ELF-1 (cell line): ENCODE results near the gene ST6GALNAC1.
A peak's percentile ranks its signal among the peaks of the same experiment; 100 is the strongest.

Experiments used
- DNase-seq: peaks from one replicate; pipeline ENCODE4 v3.0.0-alpha.2; 2016; ENCODE audit warnings: low read depth, low spot score

ST6GALNAC1 gene

DNA sequence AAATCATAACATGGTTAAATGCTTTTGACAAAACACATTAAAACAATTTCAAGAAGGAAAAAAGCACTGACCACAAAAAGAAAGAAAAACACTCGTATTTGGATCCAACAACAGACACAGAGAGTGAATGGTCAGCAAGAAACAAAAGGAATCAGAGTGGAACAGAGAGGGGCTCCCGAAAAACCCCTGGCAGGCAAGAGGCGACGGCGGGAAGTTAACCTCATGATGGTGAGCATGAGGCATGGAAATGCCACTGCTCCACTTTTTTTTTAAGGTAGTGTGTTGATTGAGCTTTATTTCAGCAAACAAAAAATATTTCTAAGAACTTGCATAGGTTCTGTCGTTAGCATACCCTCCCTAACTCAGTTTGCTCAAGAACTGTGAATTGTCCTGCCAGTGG, 32.1 kb upstream of the ST6GALNAC1 start:
- no peak for DNase-seq

DNA sequence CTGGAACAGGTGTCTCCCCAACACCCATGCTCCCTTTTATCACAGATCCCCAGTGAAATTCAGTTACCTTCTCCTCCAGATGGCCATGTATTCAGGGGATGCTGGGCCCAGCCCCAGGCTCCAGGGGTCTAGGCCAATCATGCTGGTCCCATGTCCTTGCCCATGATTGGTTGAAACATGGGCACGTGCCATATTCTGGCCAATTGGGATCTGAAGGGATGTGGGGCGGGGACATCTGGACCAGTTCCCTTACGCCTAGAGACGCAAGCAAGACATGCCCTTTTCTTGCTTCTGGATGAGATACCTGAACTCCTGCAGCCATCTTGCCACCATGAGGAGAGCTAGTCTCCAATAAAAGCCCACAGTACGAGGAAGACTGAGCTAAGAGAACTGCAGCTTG, 31.0 kb upstream of the ST6GALNAC1 start:
- no peak for DNase-seq

DNA sequence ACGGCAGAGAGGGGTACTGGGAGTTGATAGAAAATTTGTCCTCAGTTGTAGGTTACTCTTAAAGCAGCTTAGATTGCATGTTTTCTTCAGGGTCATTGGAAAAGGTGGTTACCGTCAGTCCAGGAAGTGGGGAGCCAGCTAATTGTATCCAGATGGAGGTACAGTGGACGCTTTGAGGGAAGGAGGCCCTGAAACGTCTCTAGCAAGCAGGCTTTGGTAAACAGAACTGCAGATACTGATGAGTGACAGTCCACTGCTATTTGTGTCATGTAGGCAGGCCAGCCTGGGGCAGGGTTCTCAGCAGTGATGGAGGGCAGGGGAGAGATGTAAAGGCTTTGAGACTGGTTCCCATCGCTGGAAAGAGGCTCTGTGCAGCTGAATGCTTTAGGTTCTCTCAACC, 30.2 kb upstream of the ST6GALNAC1 start:
- DNase-seq, result no peak

GRCh38 chr17:76672892-76673291, 29.3 kb upstream of the ST6GALNAC1 start:
- DNase-seq, result no peak

DNA sequence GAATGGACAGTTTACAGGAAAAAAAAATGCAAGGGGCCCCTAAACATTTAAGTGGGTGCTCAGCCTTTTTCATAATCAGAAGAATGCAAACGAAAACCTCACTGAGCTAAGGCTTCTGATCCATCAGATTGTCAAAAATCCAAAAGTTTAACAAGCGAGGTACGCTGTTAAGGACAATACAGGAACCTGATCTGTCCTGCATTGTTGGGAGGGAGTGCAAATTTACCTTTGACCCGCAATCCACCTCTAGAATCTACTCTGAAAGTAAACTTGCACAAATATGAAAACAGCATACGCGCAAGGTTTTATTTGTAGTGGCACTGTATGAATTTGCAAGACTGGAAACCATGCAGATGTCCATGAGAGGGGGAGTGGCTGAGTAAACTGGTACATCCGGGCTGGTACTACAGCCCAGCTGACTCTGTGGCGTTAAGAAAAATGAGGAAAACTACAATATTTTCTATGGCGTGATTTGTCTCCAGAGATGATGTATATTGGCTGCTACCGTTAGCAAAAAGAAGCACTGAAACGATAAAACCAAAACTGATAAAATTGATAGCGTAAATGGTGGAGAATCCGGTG, 28.8 kb upstream of the ST6GALNAC1 start:
- DNase-seq, result no peak

DNA sequence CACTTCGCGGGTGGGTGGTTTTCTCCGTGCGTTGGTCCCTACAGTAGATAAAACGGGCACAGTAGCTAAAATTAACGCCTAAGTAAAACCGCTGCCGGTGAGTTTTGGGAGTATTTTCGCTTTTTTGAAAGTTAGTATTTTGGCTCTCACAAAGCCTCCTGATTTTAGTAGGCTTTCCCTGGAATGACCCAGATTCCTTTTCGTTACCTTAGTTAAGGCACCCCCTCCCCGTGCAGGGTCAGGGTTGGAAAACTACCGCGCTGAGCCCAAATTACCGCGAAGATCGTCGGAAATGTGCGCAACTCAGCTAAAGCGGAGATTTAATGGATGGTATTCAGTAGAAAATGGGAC, 28.3 kb upstream of the ST6GALNAC1 start:
- no peak for DNase-seq

GRCh38 chr17:76671123-76671911, 27.8 kb upstream of the ST6GALNAC1 start:
- peak; percentile 100 for DNase-seq

GRCh38 chr17:76670718-76671122, 27.2 kb upstream of the ST6GALNAC1 start:
- DNase-seq, result no peak

DNA sequence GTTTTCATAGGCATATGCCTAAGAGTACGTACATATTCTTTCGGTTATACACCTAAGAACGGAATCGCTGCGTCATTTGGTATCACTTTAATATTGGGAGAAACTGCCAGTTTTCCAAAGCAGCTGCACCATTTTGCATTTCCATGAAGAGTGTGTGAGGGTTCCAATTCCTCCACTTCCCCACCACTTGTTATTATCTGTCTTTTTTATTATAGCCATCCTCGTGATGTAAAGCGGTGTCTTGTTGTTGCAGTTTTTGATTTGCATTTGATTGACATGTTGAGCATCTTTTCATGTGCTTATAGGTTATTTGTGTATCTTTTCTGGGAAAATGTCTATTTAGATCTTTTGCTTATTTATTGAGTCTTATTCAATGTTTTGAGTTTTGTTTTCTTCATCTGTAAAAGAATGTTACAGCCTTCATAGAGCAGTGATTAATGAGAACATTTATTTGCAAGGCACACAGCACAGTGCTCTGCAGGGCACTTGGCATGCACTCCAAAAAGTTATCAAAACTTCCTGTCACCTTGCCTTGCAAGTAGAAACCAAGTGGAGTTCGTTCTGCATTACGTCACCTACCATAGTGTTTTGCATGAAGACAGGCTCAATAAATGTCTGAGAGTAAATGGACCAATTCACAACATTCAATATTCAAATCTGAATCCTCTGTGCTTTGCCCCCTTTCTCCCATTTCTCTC, 26.6 kb upstream of the ST6GALNAC1 start:
- DNase-seq, result no peak

GRCh38 chr17:76667786-76668453, 24.4 kb upstream of the ST6GALNAC1 start:
- no peak for DNase-seq

DNA sequence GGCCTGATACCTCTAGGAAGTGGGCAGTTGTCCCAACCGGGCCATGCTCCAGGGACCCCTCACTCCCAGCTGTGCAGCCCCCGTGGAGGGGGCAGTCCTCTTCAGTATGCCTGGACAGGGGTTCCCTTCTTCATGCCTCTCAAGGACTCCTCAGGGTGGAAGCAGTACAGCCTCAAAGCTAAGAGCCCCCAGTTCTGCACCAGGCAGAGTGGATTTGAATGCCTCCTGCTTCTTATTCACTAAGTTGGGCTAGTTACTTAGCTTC, 23.9 kb upstream of the ST6GALNAC1 start:
- DNase-seq, result no peak

GRCh38 chr17:76660656-76661042, 17.1 kb upstream of the ST6GALNAC1 start:
- DNase-seq, result no peak

GRCh38 chr17:76659928-76660655, 16.5 kb upstream of the ST6GALNAC1 start:
- DNase-seq, result peak; percentile 51

DNA sequence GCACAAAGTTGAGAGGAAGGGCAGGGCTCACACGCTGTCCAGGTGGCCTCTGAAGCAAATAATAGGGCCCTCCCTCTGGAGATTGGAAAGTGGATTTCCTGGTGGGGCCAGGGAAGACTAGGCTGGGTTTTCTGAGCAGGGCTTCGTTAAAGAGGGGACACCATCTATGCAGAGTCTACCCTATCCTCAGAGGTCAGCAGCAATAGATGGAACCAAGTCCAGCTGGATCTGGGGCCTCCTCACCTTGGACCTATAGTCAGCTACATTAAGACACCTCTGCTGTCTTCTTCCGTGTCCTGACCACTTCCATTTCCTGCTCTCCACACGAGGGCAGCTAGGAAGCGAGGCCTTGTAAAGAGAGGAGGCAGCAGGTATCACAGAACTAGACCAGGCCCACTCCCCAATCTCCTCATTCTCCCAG, 14.7 kb upstream of the ST6GALNAC1 start:
- DNase-seq, result no peak

- DNase-seq, result no peak
Measured at GRCh38 chr17:76657505-76658241, 14.1 kb upstream of the ST6GALNAC1 start.

DNA sequence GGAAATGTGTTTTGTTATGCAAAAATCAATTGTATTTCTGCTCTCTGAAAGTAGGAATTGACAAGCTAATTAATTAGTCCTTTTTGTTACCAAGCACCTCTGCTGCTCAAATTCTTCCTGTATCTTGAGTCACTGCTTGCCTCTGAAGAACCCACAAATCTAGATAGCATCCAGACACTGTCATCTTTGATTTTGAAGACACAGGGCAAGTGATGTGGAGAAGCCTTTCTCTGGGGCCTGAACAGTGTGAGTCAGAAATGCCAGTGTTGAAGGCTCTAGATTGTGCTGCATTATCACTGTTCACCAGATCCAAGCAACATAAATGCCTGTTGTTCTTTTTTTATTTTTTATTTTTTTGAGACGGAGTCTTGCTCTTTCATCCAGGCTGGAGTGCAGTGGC, 10.9 kb upstream of the ST6GALNAC1 start:
- DNase-seq, result no peak

GRCh38 chr17:76650504-76650903, 6.9 kb upstream of the ST6GALNAC1 start:
- DNase-seq, result no peak

DNA sequence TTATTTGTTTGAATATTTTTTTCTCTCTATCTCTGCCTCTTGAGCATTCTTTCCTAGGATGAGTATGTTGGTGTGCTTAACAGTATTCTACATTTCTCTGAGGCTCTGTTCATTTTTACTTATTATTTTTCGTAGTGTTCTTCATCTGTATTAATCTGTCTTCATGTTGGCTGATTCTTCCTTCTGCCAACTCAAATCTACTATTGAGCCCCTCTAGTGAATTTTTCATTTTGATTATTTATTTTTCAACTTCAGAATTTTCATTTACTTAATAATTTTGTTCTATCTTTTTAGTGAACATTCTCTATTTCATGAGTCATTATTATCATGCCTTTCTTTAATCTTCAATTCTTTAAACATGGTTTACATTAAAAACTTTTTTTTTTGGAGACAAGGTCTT, 3.2 kb upstream of the ST6GALNAC1 start:
- DNase-seq, result no peak

DNA sequence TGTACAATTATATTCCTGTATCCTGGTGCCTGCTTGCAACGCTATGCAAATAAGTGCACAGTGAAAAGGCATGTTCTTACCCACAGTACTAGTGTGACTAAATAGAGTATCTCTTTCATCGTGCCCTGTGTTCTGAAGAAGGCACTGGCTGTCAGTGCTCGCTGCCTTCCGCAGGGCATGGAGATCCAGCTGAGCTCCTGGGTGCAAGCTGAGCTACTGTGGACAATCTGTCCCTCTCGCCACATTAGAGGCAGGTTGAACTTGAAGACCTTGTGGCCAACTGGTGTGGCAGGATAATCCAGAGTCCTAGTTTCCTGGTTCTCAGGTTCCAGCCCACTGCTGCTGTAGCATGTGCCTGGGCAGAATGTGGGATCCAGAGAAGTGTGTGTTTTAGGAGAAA, 1.9 kb upstream of the ST6GALNAC1 start:
- DNase-seq, result no peak

DNA sequence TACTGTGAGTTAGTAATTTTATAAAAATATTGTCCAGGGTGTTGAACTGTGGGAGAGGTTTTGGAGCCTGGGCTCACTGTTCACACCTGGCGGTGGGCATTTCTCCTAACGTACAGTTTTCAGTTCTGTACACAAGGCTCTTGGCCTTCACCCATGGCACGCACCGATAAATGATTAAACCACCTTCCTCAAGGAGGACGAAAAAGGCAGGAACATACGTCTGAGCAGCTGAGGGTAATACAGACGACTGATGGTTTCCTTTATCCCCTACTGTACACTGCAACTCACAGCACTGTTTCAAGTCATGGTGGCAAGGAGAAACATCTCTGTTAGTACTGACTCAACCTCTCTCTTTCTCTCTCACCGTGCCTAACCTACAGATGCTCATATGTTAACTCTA, 1.4 kb upstream of the ST6GALNAC1 start:
- no peak for DNase-seq

GRCh38 chr17:76642994-76643393, 563 bp downstream of the ST6GALNAC1 start:
- no peak for DNase-seq
